ENCODE measurements around the gene TRAF5. TPM values are rescaled to one million over a fixed set of nuclear protein-coding genes. Genes with fewer than 3 reads are reported as not detected.
"Not testable (repeated sequence)": the region's sequence is repeated elsewhere in the genome, so short reads cannot be mapped to it uniquely, and the experiment has no call there.

Gene TRAF5
- total and polyA plus RNA-seq, 2 of the 4 experiments (the other 2 are of a cell fraction): 10.0 to 14.7 TPM

DNA sequence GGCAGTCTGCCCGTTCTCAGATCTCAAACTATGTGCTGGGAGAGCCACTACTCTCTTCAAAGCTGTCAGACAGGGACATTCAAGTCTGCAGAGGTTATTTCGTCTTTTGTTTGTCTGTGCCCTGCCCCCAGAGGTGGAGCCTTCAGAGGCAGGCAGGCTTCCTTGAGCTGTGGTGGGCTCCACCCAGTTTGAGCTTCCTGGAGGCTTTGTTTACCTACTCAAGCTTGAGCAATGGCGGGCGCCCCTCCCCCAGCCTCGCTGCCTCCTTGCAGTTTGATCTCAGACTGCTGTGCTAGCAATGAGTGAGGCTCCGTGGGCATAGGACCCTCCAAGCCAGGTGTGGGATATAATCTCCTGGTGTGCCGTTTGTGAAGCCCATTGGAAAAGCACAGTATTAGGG is 81.1 kb downstream of the TRAF5 start:
- H2BK15ac ChIP-seq (ENCODE audit: low read depth, low read length); H2BK5ac ChIP-seq (ENCODE audit: low read depth, low read length, poor library complexity, severe bottlenecking); H3K27ac ChIP-seq (ENCODE audit: insufficient read depth, low read length); H3K36me3 ChIP-seq (ENCODE audit: control insufficient read depth, insufficient read depth, low read length); H3K23ac ChIP-seq (ENCODE audit: low read depth, low read length); H3K79me1 ChIP-seq (ENCODE audit: low read depth in 1 of 2, low read length in 2 of 2); H3K9me3 ChIP-seq (ENCODE audit: control insufficient read depth, insufficient read depth, low read length); H4K5ac ChIP-seq (ENCODE audit: low read depth, low read length); H2BK20ac ChIP-seq (ENCODE audit: low read depth, low read length); H4K91ac ChIP-seq (ENCODE audit: insufficient read depth, low read depth, low read length); H4K20me1 ChIP-seq (ENCODE audit: insufficient read depth, low read length); H2BK120ac ChIP-seq (ENCODE audit: low read depth, low read length); dilution Hi-C loops (cut with HindIII; ENCODE audit: low sequenced_read_pairs, unreplicated experiment); H4K8ac ChIP-seq (ENCODE audit: low read depth in 2 of 2, low read length in 2 of 2); CTCF ChIA-PET; H3K27me3 ChIP-seq (ENCODE audit: control insufficient read depth, insufficient read depth, low read length); H2AK5ac ChIP-seq (ENCODE audit: low read depth, low read length); H3K4me3 ChIP-seq (ENCODE audit: insufficient read depth, low read depth, low read length); BruUV-seq (replicated peaks); H3K56ac ChIP-seq (ENCODE audit: extremely low read depth, insufficient read depth, low read length); H2AK9ac ChIP-seq (replicated peaks; ENCODE audit: low read depth, low read length, poor library complexity); H3K14ac ChIP-seq (replicated peaks; ENCODE audit: low read depth, low read length); intact Hi-C loops (cut with micrococcal nuclease); H3K4ac ChIP-seq (ENCODE audit: low read depth, low read length); H3K4me2 ChIP-seq (ENCODE audit: low read depth, low read length); in situ Hi-C loops (cut with MboI; ENCODE audit: low sequenced_read_pairs); H2AFZ ChIP-seq (replicated peaks; ENCODE audit: low read length, poor library complexity); H3K18ac ChIP-seq (ENCODE audit: low read depth, low read length); H3K9me1 ChIP-seq (ENCODE audit: insufficient read depth, low read length); H3K4me1 ChIP-seq (ENCODE audit: control insufficient read depth, insufficient read depth, low read length); DNase-seq; ATAC-seq (ENCODE audit: low read depth); H3K9ac ChIP-seq (ENCODE audit: low read depth, low read length): not testable (repeated sequence)
- POLR2A ChIA-PET (ENCODE audit: unreplicated experiment): interaction anchor here (0.6 kb wide), 1 partner anchor 26 kb away, joined by 7 read pairs; no protein-coding TSS in a partner anchor
- 67% methylated on average over 1 of the region's 7 CpGs; no CpG with 5 or more reads in 1 of the 2 experiments for WGBS, 2 experiments (ENCODE audit: extremely low coverage in 2 of 2, insufficient read length in 1 of 2)
